GM23338 (cell line): ENCODE measurements around the gene KREMEN2. TPM values are rescaled to one million over a fixed set of nuclear protein-coding genes. Genes with fewer than 3 reads are reported as not detected.

Source experiments
- ATAC-seq: fragments of 200-7000 bp; cut with Tn5 transposase; 3 replicates; pipeline ENCODE4 v1.9.1; 2020
- DNase-seq: peaks from one replicate; pipeline ENCODE4 v3.0.0-alpha.2; 2015; ENCODE audit warnings: low spot score
- H2AFZ ChIP-seq: fragments of 200-600 bp; sonication (generic); 2 replicates; pipeline ENCODE4 v1.8.0; 2016; ENCODE audit warnings: antibody characterized with exemption, mild to moderate bottlenecking, moderate library complexity
- H3F3A ChIP-seq: fragments of 200-600 bp; sonication (generic); replicated peaks from 2 replicates; pipeline ENCODE4 v1.8.0; 2017; ENCODE audit warnings: antibody characterized with exemption, mixed run types, low read depth
- H3K27ac ChIP-seq: fragments of 200-600 bp; sonication (generic); 2 replicates; pipeline ENCODE4 v1.6.1; 2016; ENCODE audit warnings: low read depth
- H3K27me3 ChIP-seq: fragments of 200-600 bp; sonication (generic); 2 replicates; pipeline ENCODE4 v1.8.0; 2016; ENCODE audit warnings: mild to moderate bottlenecking, mixed run types, moderate library complexity; ENCODE audit not compliant: insufficient read depth
- H3K36me3 ChIP-seq: fragments of 200-600 bp; sonication (generic); 2 replicates; pipeline ENCODE4 v1.8.0; 2016; ENCODE audit warnings: mild to moderate bottlenecking; ENCODE audit not compliant: insufficient read depth
- H3K4me1 ChIP-seq: fragments of 200-600 bp; sonication (generic); 2 replicates; pipeline ENCODE4 v1.8.0; 2016; ENCODE audit warnings: mild to moderate bottlenecking, moderate library complexity; ENCODE audit not compliant: insufficient read depth
- H3K4me2 ChIP-seq: fragments of 200-600 bp; sonication (generic); 2 replicates; pipeline ENCODE4 v1.7.1; 2017; ENCODE audit warnings: mixed run types
- H3K4me3 ChIP-seq: fragments of 200-600 bp; sonication (generic); 2 replicates; pipeline ENCODE4 v1.6.1; 2016; ENCODE audit warnings: mixed run types
- H3K79me2 ChIP-seq: fragments of 200-600 bp; sonication (generic); replicated peaks from 2 replicates; pipeline ENCODE4 v1.8.0; 2017; ENCODE audit warnings: mild to moderate bottlenecking; ENCODE audit not compliant: insufficient read depth
- H3K9me2 ChIP-seq: fragments of 200-600 bp; sonication (generic); 2 replicates; pipeline ENCODE4 v1.8.0; 2017; ENCODE audit not compliant: insufficient read depth
- H4K20me1 ChIP-seq: fragments of 200-600 bp; sonication (generic); replicated peaks from 2 replicates; pipeline ENCODE4 v1.8.0; 2017; ENCODE audit warnings: mild to moderate bottlenecking; ENCODE audit not compliant: insufficient read depth
- H3K27ac Mint-ChIP-seq: 2 replicates; pipeline ENCODE4 v1.8.0; 2020; ENCODE audit warnings: inconsistent platforms, mild to moderate bottlenecking, moderate library complexity, mixed read lengths
- H3K27me3 Mint-ChIP-seq: 3 replicates; pipeline ENCODE4 v1.8.0; 2022; ENCODE audit warnings: low read depth, mild to moderate bottlenecking, moderate library complexity, mixed read lengths, inconsistent platforms; ENCODE audit not compliant: insufficient read depth, poor library complexity
- H3K36me3 Mint-ChIP-seq: 3 replicates; pipeline ENCODE4 v1.8.0; 2021; ENCODE audit warnings: low read depth, mild to moderate bottlenecking, inconsistent platforms, moderate library complexity, mixed read lengths
- H3K4me1 Mint-ChIP-seq: 3 replicates; pipeline ENCODE4 v1.8.0; 2020; ENCODE audit warnings: mild to moderate bottlenecking, inconsistent platforms, mixed read lengths
- H3K4me3 Mint-ChIP-seq: 3 replicates; pipeline ENCODE4 v1.8.0; 2021; ENCODE audit warnings: moderate library complexity, mild to moderate bottlenecking, inconsistent platforms, mixed read lengths
- H3K9me3 Mint-ChIP-seq: 3 replicates; pipeline ENCODE4 v1.8.0; 2020; ENCODE audit warnings: moderate library complexity, mild to moderate bottlenecking, inconsistent platforms, mixed read lengths
- ETS1 ChIP-seq: IDR thresholded peaks from 2 replicates; pipeline ENCODE4 v1.6.1; 2016; ENCODE audit warnings: antibody characterized with exemption
- EZH2 ChIP-seq: fragments of 200-600 bp; sonication (generic); IDR thresholded peaks from one replicate; pipeline ENCODE4 v1.8.0; 2017; ENCODE audit warnings: antibody characterized with exemption, mild to moderate bottlenecking, low read depth; ENCODE audit not compliant: unreplicated experiment
- EZH2phosphoT487 ChIP-seq: fragments of 200-600 bp; sonication (generic); IDR thresholded peaks from one replicate; pipeline ENCODE4 v1.8.1; 2018; ENCODE audit warnings: antibody characterized with exemption; ENCODE audit not compliant: unreplicated experiment
- POLR2AphosphoS5 ChIP-seq: IDR thresholded peaks from 2 replicates; pipeline ENCODE4 v1.6.1; 2016; ENCODE audit warnings: antibody characterized with exemption, low read depth
- ZNF331 ChIP-seq: fragments of 250-450 bp; sonication (Bioruptor Pico); IDR thresholded peaks from 2 replicates; pipeline ENCODE4 v1.5.0; 2020; ENCODE audit warnings: low read depth, mild to moderate bottlenecking, moderate library complexity
- polyA plus RNA-seq: library from polyadenylated mRNA; unstranded; fragments of >200 nt; fragmentation: Nextera tagmentation; extraction: Ambion mirVana; gene quantifications from 2 replicates; pipeline ENCODE4 v1.2.1, GENCODE V29; 2016
- total RNA-seq: library from RNA; depleted of rRNA; stranded (reverse); fragments of >200 nt; shearing (Covaris generic); gene quantifications from 2 replicates; pipeline ENCODE4 v1.2.3, GENCODE V29; 2014
- TF ChIP-seq, protein P1 (sequence below), 2 experiments: fragments of 200-600 bp in 1 of 2; sonication (generic) in 1 of 2; conservative IDR thresholded peaks; 2 replicates each; pipeline versions ENCODE4 v1.5.1 to v1.6.1; 2016 to 2017; ENCODE audit warnings: antibody characterized with exemption in 2 of 2, low read depth in 2 of 2, mild to moderate bottlenecking in 2 of 2, moderate library complexity in 1 of 2
- TF ChIP-seq, protein P2 (sequence below): fragments of 250-450 bp; sonication (Bioruptor Pico); IDR thresholded peaks from 2 replicates; pipeline ENCODE4 v1.5.0; 2020; ENCODE audit warnings: mild to moderate bottlenecking, moderate library complexity

The KREMEN2 gene
- total and polyA plus RNA-seq, 2 experiments from 2014 or later = 4.9 to 16.1 TPM

DNA sequence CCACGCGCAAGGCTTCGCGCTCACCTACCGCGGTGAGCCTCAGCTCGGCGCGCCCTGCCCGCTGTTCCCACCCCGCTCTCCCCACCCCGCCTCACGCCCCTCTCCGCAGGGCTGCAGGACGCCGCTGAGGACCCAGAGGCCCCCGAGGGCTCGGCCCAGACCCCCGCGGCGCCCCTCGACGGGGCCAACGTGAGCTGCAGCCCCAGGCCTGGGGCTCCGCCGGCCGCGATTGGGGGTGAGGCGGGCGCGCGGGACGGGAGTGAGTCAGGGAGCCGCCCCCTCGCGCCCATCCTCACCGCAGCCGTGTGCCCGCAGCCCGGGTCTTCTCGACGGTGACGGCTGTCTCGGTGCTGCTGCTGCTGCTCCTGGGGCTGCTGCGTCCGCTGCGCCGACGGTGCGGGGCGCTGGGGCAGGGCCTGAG lies 3.1 kb downstream of the KREMEN2 start (continued):
- TF ChIP-seq POLR2AphosphoS5 = no peak
- TF ChIP-seq, protein P1, sequence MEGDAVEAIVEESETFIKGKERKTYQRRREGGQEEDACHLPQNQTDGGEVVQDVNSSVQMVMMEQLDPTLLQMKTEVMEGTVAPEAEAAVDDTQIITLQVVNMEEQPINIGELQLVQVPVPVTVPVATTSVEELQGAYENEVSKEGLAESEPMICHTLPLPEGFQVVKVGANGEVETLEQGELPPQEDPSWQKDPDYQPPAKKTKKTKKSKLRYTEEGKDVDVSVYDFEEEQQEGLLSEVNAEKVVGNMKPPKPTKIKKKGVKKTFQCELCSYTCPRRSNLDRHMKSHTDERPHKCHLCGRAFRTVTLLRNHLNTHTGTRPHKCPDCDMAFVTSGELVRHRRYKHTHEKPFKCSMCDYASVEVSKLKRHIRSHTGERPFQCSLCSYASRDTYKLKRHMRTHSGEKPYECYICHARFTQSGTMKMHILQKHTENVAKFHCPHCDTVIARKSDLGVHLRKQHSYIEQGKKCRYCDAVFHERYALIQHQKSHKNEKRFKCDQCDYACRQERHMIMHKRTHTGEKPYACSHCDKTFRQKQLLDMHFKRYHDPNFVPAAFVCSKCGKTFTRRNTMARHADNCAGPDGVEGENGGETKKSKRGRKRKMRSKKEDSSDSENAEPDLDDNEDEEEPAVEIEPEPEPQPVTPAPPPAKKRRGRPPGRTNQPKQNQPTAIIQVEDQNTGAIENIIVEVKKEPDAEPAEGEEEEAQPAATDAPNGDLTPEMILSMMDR (conservative IDR thresholded peaks at IDR 0.05; ENCODE audit: low read depth in 2 of 2) = no peak

DNA sequence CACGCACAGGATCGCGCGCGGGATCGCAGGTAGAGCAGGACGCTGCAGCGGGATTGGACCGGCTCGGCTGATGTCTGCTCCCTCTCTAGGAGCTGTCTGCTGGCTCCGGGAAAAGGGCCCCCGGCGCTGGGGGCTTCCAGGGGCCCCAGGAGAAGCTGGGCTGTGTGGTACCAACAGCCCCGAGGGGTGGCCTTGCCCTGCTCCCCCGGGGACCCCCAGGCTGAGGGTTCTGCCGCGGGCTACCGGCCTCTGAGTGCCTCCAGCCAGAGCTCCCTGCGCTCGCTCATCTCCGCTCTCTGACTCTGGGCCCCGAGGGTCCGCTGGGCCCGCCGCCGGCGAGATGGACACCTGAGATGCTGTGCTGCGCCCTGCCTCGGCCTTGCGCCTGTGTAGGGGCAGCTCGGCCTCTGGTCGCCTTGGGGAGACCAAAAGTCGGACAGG lies 3.7 kb downstream of the KREMEN2 start:
- no peak for DNase-seq
- Histone ChIP-seq H3K36me3 (no peaks in the 10 kb centered on the region), H3K27me3 (peaks cover 45% of the 10 kb centered on the region), H3K4me3 (peak overlapping the region; percentile 94), H4K20me1 (peaks cover 12% of the 10 kb centered on the region), H3K27ac (no peak overlapping the region), H3K9me2 (no peaks in the 10 kb centered on the region), H3K4me2 (peak overlapping the region; percentile 95; the same call in 1 of the 2 replicates), H3K4me1 (peaks cover 20% of the 10 kb centered on the region; the same call in 1 of the 2 replicates), H3K79me2 (no peaks in the 10 kb centered on the region), H2AFZ (no peak overlapping the region), H3F3A (peaks cover 36% of the 10 kb centered on the region)
- ATAC-seq = no peak
- no peak for TF ChIP-seq ETS1
- TF ChIP-seq, protein P1 (conservative IDR thresholded peaks at IDR 0.05; ENCODE audit: low read depth in 2 of 2) = no peak
- no peak for TF ChIP-seq EZH2
- no peak for TF ChIP-seq EZH2phosphoT487
- TF ChIP-seq, protein P2, sequence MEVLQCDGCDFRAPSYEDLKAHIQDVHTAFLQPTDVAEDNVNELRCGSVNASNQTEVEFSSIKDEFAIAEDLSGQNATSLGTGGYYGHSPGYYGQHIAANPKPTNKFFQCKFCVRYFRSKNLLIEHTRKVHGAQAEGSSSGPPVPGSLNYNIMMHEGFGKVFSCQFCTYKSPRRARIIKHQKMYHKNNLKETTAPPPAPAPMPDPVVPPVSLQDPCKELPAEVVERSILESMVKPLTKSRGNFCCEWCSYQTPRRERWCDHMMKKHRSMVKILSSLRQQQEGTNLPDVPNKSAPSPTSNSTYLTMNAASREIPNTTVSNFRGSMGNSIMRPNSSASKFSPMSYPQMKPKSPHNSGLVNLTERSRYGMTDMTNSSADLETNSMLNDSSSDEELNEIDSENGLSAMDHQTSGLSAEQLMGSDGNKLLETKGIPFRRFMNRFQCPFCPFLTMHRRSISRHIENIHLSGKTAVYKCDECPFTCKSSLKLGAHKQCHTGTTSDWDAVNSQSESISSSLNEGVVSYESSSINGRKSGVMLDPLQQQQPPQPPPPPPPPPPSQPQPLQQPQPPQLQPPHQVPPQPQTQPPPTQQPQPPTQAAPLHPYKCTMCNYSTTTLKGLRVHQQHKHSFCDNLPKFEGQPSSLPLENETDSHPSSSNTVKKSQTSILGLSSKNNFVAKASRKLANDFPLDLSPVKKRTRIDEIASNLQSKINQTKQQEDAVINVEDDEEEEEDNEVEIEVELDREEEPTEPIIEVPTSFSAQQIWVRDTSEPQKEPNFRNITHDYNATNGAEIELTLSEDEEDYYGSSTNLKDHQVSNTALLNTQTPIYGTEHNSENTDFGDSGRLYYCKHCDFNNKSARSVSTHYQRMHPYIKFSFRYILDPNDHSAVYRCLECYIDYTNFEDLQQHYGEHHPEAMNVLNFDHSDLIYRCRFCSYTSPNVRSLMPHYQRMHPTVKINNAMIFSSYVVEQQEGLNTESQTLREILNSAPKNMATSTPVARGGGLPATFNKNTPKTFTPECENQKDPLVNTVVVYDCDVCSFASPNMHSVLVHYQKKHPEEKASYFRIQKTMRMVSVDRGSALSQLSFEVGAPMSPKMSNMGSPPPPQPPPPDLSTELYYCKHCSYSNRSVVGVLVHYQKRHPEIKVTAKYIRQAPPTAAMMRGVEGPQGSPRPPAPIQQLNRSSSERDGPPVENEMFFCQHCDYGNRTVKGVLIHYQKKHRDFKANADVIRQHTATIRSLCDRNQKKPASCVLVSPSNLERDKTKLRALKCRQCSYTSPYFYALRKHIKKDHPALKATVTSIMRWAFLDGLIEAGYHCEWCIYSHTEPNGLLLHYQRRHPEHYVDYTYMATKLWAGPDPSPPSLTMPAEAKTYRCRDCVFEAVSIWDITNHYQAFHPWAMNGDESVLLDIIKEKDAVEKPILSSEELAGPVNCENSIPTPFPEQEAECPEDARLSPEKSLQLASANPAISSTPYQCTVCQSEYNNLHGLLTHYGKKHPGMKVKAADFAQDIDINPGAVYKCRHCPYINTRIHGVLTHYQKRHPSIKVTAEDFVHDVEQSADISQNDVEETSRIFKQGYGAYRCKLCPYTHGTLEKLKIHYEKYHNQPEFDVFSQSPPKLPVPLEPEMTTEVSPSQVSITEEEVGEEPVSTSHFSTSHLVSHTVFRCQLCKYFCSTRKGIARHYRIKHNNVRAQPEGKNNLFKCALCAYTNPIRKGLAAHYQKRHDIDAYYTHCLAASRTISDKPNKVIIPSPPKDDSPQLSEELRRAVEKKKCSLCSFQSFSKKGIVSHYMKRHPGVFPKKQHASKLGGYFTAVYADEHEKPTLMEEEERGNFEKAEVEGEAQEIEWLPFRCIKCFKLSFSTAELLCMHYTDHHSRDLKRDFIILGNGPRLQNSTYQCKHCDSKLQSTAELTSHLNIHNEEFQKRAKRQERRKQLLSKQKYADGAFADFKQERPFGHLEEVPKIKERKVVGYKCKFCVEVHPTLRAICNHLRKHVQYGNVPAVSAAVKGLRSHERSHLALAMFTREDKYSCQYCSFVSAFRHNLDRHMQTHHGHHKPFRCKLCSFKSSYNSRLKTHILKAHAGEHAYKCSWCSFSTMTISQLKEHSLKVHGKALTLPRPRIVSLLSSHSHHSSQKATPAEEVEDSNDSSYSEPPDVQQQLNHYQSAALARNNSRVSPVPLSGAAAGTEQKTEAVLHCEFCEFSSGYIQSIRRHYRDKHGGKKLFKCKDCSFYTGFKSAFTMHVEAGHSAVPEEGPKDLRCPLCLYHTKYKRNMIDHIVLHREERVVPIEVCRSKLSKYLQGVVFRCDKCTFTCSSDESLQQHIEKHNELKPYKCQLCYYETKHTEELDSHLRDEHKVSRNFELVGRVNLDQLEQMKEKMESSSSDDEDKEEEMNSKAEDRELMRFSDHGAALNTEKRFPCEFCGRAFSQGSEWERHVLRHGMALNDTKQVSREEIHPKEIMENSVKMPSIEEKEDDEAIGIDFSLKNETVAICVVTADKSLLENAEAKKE (CRISPR knock-in tag) = no peak
- TF ChIP-seq ZNF331 (CRISPR knock-in tag) = no peak
- Mint-ChIP-seq H3K9me3 (no peaks in the 10 kb centered on the region), H3K4me3 (peak overlapping the region; percentile 68; the same call in 2 of the 3 replicates), H3K27me3 (peaks cover 47% of the 10 kb centered on the region), H3K36me3 (peaks cover 15% of the 10 kb centered on the region), H3K27ac (no peak overlapping the region), H3K4me1 (peaks cover 27% of the 10 kb centered on the region)
